OCI-LY1 (cell line): ENCODE data around the gene KY.

Source experiments
- CTCF ChIP-seq: fragments of 200-600 bp; sonication (generic), shearing (Covaris generic); IDR thresholded peaks from 2 replicates; pipeline ENCODE4 v1.5.1; 2017; ENCODE audit warnings: mild to moderate bottlenecking, antibody characterized with exemption, low read length, moderate library complexity, mixed read lengths
- EZH2 ChIP-seq: fragments of 200-600 bp; sonication (generic), shearing (Covaris generic); IDR thresholded peaks from 2 replicates; pipeline ENCODE4 v1.8.0; 2017; ENCODE audit warnings: borderline replicate concordance, mixed run types, mild to moderate bottlenecking, antibody characterized with exemption, low read length, moderate library complexity, mixed read lengths

- TF ChIP-seq EZH2 (no peak), CTCF (no peak)
Measured at GRCh38 chr3:134652886-134653630, 2.2 kb upstream of the KY start.
